NCI-H82 treated with DMSO at 0.1 percent for 48 hours (cell line): ENCODE results near the gene PCDHGB2.
"Not testable (repeated sequence)": the region's sequence is repeated elsewhere in the genome, so short reads cannot be mapped to it uniquely, and the experiment has no call there.

Experiments
- DNase-seq: peaks from one replicate; lab custom pipeline; 2025; ENCODE audit not compliant: unreplicated experiment; lab: John Stamatoyannopoulos, UW

PCDHGB2 gene

DNA sequence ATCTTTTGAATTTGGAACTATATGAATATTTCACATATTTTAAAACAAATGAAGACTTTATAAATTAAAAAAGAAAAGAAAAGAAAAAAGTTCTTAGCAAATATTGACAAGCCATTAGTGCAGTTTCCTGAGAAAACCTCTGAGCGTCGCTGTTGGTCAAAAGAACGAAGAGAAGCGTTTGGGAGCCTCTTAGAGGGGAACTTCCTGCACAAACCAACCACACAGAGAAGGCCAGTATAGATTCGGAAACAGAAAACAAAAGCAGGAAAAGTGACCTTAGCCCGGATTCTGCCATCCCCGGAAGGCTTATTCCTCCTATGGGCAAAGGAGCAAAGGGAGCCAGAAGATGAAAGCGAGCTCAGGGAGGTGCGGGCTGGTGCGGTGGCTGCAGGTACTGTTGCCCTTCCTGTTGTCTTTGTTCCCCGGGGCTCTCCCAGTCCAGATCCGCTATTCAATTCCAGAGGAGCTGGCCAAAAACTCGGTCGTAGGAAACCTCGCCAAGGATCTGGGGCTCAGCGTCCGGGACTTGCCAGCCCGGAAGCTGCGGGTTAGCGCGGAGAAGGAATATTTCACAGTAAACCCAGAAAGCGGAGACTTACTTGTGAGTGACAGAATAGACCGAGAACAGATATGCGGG is at the start of gene PCDHGB2:
Gene PCDHGB2 (plus strand): TSS at position 205 of the 637 bp plus-strand sequence. CDS start 142 bp downstream, at position 347.
- no peak for DNase-seq

DNA sequence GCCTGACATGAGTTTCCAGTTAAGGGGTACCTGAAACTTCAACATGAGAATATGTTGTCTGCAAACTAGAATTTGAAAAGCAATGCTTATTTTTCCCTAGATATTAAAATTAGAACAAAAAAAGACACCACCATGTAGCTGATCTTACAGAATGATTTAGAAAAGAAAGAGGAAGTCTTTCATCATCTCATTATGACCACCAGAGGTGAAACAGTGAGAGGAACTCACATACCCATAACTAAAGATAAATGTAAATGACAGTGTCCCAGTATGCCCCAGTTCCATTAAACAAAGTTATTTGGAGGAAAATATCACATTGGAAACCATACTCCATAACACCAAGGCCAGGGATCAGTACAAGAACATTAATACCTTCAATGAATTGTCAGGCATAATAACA is 46.1 kb upstream of the PCDHGB2 start:
- no peak for DNase-seq

DNA sequence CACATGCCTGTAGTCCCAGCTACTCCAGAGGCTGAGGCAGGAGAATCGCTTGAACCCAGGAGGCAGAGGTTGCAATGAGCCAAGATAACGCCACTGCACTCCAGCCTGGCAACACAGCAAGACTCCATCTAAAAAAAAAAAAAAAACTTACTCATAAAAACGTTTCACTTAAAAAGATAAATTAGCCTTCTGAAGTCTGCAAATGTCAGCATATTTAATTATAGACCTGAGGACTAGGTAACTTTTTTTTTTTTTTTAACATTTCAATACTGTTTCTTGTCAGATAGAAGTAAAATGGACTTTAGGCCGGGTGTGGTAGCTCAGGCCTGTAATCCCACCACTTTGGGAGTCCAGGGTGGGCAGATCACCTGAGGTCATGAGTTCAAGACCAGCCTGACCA is 42.8 kb upstream of the PCDHGB2 start:
- not testable (repeated sequence) for DNase-seq

DNA sequence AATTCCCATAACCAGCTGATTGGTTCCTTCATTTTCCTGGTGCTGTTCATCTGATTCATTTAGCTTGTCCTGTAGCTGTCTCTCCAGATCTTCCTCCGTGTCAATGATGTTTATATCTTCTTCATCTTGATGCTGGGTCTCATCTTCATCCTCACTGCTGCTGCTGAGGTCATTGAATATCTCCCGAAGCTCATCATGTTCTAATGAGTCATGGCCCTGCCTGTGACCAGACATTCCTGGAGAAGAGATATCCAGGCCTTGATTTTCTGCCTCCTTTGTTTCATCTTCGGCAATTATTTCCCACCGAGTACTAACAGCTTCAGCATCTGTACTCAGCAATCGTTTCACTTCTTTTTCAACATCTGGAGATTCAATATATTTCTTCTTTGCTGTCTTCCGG is 40.6 kb upstream of the PCDHGB2 start:
- no peak for DNase-seq

DNA sequence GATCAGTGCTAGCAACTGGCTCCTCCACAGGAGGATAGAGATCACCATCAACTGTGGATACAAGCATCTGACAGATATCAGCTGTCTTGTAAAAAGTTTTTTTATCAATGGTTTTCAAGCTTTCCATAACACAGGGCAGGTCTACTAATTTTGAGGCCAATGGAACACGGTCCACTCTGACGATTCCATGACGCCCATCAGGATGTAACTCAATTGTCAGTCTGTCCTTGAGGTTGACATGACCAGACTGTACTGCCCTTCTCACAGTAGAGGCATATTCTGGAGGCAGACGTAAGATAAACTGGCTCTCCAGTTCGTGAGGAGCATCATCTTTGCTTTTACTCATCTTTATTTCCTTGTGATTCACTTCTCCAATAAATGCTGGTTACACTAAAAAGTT is 40.1 kb upstream of the PCDHGB2 start:
- DNase-seq: no peak

DNA sequence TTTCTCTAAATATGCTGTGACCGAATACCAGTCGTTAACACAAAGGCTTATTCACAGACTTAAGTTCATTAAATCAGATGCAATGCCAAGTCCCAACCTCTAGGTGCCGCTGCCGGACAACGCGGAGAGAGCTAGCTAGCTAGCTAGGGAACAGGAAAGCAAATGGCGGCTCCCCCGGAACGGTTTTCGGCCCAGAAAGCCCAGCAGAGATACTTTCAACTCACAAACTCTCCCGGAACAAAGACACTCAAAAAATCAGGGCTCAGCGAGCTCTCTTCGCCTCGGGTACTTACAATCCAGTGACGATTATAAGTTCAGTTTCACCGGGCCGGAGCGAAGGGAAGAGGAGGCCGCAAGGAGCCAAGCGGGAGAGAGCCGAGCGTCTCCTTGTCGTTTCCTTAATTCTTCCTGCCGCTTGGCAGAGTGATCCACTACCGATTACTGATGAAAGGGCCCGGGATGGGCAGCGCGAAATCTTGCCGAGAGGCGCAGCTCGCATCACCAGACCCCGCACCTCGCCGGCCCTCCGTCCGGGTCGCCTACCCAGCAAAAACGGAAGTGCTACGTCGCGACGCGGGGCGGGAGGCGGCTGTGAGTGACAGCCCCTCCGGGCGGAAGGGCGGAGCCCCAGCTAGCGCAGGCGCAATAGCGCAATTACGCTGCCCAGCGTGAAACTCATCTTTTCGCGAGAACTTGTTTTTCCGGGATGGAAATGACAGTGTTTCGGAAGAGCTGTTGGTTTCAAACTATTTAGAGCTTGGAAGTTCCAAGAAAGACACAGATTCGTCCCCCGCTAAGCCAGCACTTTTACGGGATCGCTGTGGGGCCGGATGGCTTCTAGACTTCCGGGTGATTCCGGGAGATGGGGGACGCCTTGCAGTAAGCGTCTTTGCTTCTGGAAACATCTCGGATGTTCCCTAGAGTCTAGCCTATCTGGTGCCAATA is 39.3 kb upstream of the PCDHGB2 start, which contains the start of gene TAF7:
Gene TAF7 (minus strand): TSS at position 560 of the 945 bp plus-strand sequence. CDS start 740 bp downstream, outside the sequence.
- peak; percentile 27 for DNase-seq

DNA sequence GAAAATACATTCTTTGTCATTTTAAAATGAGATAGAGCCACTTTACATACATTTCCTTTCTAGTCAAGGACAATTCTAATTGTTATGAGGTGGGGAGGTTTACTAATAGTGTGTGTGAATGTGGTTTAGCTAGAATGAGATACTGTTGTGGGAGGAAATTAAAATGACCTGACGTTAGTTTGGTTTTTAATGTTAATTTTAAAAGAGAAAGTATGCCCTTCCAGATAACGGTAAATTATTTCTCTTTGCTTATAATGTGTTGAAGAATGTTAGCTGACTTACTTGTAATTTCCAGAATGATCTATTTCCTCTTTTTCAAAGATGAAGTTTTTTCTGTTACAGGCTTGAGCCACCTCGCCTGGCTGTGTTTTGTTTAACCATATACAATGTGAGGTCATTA is 37.5 kb upstream of the PCDHGB2 start:
- DNase-seq: no peak

DNA sequence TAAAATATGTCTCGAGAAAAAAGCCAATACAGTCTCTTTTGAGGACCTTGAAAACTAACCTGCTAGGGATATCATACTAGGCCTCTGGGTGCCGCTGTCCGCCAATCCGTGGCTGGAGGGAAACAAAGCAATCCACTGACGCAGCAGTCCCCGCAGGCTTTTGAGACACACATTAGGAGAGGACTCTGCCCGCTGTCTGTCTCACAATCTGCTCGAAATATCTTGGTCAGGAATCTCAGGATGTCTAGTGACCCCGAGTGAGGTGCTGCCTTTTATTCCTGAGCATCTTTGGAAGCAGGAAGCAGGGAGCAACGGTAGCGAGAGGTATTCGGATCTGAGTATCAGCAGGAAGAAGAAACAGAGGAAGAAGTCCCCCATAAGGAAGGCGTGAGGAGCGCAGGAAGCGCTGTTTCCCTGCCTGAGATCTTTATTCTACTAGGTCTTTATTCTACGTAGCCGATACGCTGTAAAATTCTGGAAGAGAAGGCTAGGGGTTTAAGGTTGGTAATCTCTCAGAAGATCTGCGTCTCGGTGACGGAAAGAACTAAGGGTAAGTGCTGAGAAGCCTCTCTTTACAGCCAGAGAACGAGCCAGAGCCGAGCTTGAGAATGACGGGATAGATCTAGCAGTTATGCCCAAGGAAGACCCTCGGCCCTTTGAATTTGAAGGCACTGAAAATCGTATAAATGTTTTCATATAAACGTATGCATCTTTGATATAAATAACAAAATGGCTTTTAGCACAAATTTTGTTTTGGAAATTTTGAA is 33.5 kb upstream of the PCDHGB2 start:
- DNase-seq: peak; percentile 5

DNA sequence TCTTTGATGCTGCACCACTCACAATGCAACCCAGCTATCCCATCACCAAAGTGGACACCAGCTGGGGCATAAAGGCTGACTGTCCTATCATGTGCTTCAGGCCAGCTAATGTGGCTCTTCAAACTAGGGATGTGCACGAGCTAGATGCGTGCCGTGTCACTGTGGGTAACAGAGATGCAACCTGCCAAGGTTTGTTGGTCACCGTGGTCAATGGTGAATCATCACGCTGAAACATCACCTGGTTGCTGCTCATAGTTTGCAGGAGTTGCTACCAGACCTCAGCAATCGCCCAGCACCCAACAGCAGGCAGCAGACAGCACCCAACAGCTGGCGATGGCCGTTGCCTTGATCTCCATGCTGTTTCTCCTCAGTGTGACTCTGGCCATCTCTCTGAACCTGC is 31.6 kb upstream of the PCDHGB2 start:
- no peak for DNase-seq

DNA sequence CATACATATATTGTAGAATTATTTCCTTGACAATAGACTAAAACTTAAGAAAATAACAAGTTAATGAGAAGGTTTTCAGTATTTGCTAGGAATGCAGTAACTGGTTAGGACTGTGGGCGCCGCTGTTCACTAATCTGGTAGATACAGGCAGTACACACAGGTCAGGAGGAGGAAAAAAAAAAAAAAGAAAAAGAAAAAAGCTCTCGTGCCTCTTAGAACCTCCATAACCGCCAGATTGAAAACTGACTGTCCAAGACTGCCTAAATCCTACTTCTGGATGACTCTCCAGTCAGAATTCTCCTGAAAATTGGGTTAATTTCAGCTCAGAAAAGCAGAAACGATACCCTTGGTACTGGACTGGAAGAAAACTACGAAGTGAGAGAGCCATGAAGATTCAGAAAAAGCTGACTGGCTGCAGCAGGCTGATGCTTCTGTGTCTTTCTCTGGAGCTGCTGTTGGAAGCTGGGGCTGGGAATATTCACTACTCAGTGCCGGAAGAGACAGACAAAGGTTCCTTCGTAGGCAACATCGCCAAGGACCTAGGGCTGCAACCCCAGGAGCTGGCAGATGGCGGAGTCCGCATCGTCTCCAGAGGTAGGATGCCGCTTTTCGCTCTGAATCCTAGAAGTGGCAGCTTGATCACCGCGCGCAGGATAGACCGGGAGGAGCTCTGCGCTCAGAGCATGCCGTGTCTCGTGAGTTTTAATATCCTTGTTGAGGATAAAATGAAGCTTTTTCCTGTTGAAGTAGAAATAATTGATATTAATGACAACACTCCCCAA is 29.3 kb upstream of the PCDHGB2 start, which contains the start of gene PCDHGA1:
Gene PCDHGA1 (plus strand): TSS at position 216 of the 782 bp plus-strand sequence.
- DNase-seq: no peak

DNA sequence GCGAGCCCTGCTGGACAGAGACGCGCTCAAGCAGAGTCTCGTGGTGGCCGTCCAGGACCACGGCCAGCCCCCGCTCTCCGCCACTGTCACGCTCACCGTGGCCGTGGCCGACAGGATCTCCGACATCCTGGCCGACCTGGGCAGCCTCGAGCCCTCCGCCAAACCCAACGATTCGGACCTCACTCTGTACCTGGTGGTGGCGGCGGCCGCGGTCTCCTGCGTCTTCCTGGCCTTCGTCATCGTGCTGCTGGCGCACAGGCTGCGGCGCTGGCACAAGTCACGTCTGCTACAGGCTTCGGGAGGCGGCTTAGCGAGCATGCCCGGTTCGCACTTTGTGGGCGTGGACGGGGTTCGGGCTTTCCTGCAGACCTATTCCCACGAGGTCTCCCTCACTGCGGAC is 27.2 kb upstream of the PCDHGB2 start:
- not testable (repeated sequence) for DNase-seq

DNA sequence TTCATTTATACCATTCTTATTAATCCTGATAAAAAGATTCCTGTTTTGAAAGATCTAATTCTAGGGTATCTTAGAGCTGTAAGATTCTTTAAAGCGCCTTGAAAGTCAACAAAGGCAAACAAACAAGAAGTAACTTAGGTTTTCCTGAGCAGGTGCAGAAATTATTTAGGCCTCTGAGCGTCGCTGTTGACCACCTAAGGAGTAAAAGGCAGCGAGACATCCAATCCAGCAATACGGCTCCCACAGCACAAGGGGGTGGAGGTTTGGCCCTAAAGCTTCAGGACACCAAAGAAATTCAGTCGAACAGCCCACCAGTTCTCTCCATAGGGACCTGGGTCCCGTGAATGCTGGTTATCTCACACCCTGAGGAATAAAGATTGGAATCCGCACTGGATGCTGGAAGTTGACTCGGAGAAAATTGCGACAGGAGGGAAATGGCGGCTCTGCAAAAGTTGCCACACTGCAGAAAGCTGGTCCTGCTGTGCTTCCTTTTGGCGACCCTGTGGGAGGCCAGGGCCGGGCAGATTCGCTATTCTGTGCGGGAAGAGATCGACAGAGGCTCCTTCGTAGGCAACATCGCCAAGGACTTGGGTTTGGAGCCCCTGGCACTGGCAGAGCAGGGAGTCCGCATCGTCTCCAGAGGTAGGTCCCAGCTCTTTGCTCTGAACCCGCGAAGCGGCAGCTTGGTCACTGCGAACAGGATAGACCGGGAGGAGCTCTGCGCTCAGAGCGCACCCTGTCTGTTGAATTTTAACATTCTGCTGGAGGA is 21.1 kb upstream of the PCDHGB2 start, which contains the start of gene PCDHGA2:
Gene PCDHGA2 (plus strand): TSS at position 223 of the 769 bp plus-strand sequence.
- DNase-seq: no peak

DNA sequence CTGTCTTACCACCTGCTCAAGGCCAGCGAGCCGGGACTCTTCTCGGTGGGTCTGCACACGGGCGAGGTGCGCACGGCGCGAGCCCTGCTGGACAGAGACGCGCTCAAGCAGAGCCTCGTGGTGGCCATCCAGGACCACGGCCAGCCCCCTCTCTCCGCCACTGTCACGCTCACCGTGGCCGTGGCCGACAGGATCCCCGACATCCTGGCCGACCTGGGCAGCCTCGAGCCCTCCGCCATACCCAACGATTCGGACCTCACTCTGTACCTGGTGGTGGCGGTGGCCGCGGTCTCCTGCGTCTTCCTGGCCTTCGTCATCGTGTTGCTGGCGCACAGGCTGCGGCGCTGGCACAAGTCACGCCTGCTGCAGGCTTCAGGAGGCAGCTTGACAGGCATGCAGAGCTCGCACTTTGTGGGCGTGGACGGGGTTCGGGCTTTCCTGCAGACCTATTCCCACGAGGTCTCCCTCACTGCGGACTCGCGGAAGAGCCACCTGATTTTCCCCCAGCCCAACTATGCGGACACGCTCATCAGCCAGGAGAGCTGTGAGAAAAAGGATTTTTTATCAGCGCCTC is 18.9 kb upstream of the PCDHGB2 start:
- DNase-seq: not testable (repeated sequence)

DNA sequence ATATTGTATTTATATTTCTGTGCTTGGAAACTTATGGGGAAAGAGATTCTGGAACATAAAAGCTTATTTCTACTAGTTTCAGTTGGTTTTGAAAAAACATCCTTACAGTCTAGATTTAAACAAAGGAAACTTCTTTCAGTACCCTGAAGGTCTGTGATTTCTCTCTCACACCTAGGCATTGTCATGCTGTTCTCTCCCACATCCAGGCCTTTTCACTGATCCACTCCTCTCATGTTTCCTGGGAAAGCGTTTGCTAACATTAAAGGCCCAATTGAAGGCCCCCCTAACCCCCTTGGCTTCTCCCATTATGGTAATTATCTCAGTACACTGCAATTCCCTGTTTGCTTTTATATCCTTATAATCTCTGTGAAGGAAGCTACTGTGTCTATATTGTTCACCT is 17.0 kb upstream of the PCDHGB2 start:
- no peak for DNase-seq

DNA sequence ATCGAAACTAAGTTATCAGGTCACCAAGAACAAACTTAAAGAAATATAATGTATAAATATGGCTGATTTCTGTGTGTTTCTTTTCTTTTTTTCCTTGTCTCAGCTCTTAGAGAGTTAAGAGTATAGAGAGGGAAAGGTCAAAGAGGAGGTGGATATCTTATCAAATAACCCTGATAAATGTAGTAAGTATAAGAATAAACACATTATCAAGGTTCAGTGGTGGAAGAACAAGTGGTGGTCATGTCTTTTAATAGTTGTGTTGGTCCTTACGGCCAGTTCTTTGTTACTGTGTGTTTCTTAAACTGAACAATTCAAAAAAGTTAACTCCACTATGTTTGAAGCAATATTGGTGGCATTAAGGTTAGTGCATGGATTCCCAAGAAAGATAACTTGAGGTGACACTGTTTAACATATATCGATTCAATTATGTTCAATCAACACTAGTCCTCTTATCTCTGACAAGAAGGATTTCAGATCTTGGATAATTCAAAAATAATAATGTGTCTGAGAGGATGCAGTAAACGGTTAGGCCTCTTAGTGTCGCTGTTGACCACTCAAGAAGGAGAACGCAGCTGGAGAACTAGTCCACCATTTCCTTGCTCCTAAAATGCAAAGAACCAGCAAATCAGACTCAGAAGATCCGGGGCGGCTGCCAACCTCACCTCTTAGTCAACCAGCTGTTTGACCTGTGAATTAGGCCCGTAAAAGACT is 16.4 kb upstream of the PCDHGB2 start, which contains the start of gene PCDHGA3:
Gene PCDHGA3 (plus strand): TSS at position 588 of the 711 bp plus-strand sequence. CDS start 205 bp downstream, outside the sequence.
- no peak for DNase-seq

DNA sequence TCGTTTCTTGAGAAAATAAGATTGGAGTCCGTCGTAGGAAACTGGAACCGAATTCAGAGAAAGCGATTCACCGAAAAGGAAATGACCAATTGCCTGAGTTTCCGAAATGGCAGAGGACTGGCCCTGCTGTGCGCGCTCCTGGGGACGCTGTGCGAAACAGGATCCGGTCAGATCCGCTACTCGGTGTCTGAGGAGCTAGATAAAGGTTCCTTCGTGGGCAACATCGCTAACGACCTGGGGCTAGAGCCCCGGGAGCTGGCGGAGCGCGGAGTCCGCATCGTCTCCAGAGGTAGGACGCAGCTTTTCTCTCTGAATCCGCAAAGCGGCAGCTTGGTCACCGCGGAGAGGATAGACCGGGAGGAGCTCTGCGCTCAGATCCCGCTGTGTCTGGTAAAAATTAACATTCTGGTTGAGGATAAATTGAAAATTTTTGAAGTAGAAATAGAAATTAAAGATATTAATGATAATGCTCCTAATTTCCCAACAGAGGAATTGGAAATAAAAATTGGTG is 15.8 kb upstream of the PCDHGB2 start:
- DNase-seq: no peak

DNA sequence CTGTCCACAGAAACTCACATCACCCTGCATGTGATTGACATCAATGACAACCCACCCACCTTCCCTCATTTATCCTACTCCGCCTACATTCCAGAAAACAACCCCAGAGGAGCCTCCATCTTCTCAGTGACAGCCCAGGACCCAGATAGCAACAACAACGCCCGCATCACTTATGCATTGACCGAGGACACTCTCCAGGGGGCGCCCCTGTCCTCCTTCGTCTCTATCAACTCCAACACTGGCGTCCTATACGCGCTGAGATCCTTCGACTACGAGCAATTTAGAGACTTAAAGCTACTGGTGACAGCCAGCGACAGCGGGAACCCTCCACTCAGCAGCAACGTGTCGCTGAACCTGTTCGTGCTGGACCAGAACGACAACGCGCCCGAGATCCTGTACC is 14.5 kb upstream of the PCDHGB2 start:
- DNase-seq: no peak

DNA sequence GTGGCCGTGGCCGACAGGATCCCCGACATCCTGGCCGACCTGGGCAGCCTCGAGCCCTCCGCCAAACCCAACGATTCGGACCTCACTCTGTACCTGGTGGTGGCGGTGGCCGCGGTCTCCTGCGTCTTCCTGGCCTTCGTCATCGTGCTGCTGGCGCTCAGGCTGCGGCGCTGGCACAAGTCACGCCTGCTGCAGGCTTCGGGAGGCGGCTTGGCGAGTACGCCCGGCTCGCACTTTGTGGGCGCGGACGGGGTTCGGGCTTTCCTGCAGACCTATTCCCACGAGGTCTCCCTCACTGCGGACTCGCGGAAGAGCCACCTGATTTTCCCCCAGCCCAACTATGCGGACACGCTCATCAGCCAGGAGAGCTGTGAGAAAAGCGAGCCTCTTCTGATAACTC is 13.8 kb upstream of the PCDHGB2 start:
- DNase-seq: not testable (repeated sequence)
